Naive thymus-derived CD8-positive, alpha-beta T cell (primary cell): ENCODE data around the gene RALGAPB. TPM values are rescaled to one million over a fixed set of nuclear protein-coding genes. Genes with fewer than 3 reads are reported as not detected.
A peak's percentile ranks its signal among the peaks of the same experiment; 100 is the strongest.
"Not testable (repeated sequence)": the region's sequence is repeated elsewhere in the genome, so short reads cannot be mapped to it uniquely, and the experiment has no call there.

Experiments
- ATAC-seq, 2 donors: fragments of 150-1000 bp; cut with Tn5 transposase in 1 of 2; sonication (Bioruptor Pico), chemical (Tn5 transposase) in 1 of 2; 1 replicate in 1 of 2; 2 replicates in 1 of 2; pipeline ENCODE4 v1.10.0; 2021; ENCODE audit warnings: mild to moderate bottlenecking in 2 of 2, moderate library complexity in 2 of 2
- POLR2A ChIA-PET: fragments of 350-600 bp; sonication (Branson Sonifier 250); formaldehyde crosslinking; loops from one replicate; lab custom pipeline; 2021; ENCODE audit warnings: antibody characterized with exemption; lab: Charles Lee
- DNase-seq, 10 donors: peaks; one replicate each; pipeline versions ENCODE4 v3.0.0 to v3.0.0-alpha.2; 2020 to 2022
- H3K27ac Mint-ChIP-seq, 10 donors: one replicate each; pipeline ENCODE4 v1.8.0; 2020 to 2022; ENCODE audit warnings: mild to moderate bottlenecking in 10 of 10, mixed read lengths in 10 of 10, moderate library complexity in 4 of 10, inconsistent platforms in 1 of 10
- H3K27me3 Mint-ChIP-seq, 5 donors: one replicate each; pipeline ENCODE4 v1.8.0; 2021 to 2022; ENCODE audit warnings: mixed read lengths in 5 of 5
- H3K36me3 Mint-ChIP-seq, 3 donors: one replicate each; pipeline ENCODE4 v1.8.0; 2020 to 2022; ENCODE audit warnings: mixed read lengths in 3 of 3, mild to moderate bottlenecking in 2 of 3, inconsistent platforms in 1 of 3
- H3K4me1 Mint-ChIP-seq, 4 donors: one replicate each; pipeline ENCODE4 v1.8.0; 2021 to 2022; ENCODE audit warnings: mixed read lengths in 4 of 4
- H3K4me3 Mint-ChIP-seq, 10 donors: one replicate each; pipeline ENCODE4 v1.8.0; 2020 to 2022; ENCODE audit warnings: mild to moderate bottlenecking in 10 of 10, mixed read lengths in 10 of 10, moderate library complexity in 6 of 10, inconsistent platforms in 1 of 10
- H3K9me3 Mint-ChIP-seq, 9 donors: one replicate each; pipeline ENCODE4 v1.8.0; 2020 to 2022; ENCODE audit warnings: mixed read lengths in 9 of 9, mild to moderate bottlenecking in 3 of 9, inconsistent platforms in 1 of 9, moderate library complexity in 1 of 9
- polyA plus RNA-seq, 3 donors: library from polyadenylated mRNA; unstranded; fragments of 300-500 nt; fragmentation: Illumina TruSeq; gene quantifications; one replicate each; pipeline ENCODE4 v1.2.3, GENCODE V29; 2021
- total RNA-seq, 8 experiments: library from RNA in 2 of 8; stranded (reverse) in 2 of 8; gene quantifications; one replicate each; pipeline ENCODE4 v1.2.3 and lab custom pipeline; 2021 to 2026

RALGAPB gene
- total and polyA plus RNA-seq, 5 experiments from 2014 or later = 8.8 to 56.2 (median 13.8) TPM

DNA sequence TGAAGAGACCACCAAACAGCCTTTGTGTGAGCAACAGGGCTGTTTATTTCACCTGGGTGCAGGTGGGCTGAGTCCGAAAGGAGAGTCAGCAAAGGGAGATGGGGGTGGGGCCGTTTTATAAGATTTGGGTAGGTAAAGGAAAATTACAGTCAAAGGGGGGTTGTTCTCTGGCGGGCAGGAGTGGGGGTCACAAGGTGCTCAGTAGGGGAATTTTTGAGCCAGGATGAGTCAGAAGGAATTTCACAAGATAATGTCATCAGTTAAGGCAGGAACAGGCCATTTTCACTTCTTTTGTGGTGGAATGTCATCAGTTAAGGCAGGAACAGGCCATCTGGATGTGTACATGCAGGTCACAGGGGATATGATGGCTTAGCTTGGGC is 119.8 kb downstream of the RALGAPB start:
- H3K27ac Mint-ChIP-seq, H3K36me3 Mint-ChIP-seq, POLR2A ChIA-PET, ATAC-seq, DNase-seq, H3K4me1 Mint-ChIP-seq, H3K9me3 Mint-ChIP-seq, H3K4me3 Mint-ChIP-seq: not testable (repeated sequence)
- H3K27me3 Mint-ChIP-seq = peaks cover 0 to 23% (median 11%) of the 10 kb centered on the region in 5 donors

DNA sequence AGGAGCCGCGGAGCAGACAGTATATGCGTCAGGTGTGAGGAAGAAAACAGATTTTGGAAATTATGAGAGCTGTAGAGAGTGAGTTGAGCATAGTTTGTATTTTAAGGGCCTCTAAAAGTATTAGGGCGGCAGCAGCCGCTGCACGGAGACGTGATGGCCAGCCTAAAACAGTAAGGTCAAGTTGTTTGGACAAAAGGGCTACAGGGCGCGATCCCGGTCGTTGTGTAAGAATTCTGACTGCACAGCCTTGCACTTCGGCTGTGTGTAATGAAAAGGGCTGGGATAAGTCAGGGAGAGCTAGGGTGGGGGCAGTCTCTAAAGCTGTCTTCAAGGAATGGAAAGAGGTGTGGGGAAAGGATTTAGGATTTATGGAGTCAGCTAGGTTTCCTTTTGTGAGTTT is 121.6 kb downstream of the RALGAPB start:
- H3K36me3 Mint-ChIP-seq, POLR2A ChIA-PET, H3K4me3 Mint-ChIP-seq, H3K27ac Mint-ChIP-seq, ATAC-seq, DNase-seq, H3K4me1 Mint-ChIP-seq, H3K9me3 Mint-ChIP-seq: not testable (repeated sequence)
- peaks cover 2 to 27% (median 18%) of the 10 kb centered on the region in 5 donors for H3K27me3 Mint-ChIP-seq

DNA sequence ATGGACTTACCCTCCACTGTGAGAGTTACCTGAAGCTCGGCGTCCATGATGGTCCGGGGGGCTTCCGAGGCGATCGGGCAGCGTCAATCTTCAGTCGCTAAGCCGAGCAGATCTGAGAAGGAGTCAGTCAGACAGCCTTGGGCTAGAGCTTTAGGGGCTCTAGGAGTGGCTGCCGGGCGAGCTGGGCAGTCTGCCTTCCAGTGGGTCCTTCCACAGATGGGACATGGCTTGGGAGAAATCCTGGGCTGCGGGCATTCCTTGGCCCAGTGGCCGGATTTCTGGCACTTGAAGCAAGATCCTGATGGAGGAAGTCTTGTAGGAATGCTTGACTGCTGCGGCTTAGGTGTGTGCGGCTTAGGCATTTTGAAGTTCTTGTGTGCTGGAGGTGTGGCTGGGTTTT is 123.2 kb downstream of the RALGAPB start:
- H3K36me3 Mint-ChIP-seq, H3K4me1 Mint-ChIP-seq, DNase-seq, H3K9me3 Mint-ChIP-seq, H3K27ac Mint-ChIP-seq, ATAC-seq, H3K4me3 Mint-ChIP-seq, POLR2A ChIA-PET: not testable (repeated sequence)
- peaks cover 6 to 38% (median 23%) of the 10 kb centered on the region in 5 donors for H3K27me3 Mint-ChIP-seq

DNA sequence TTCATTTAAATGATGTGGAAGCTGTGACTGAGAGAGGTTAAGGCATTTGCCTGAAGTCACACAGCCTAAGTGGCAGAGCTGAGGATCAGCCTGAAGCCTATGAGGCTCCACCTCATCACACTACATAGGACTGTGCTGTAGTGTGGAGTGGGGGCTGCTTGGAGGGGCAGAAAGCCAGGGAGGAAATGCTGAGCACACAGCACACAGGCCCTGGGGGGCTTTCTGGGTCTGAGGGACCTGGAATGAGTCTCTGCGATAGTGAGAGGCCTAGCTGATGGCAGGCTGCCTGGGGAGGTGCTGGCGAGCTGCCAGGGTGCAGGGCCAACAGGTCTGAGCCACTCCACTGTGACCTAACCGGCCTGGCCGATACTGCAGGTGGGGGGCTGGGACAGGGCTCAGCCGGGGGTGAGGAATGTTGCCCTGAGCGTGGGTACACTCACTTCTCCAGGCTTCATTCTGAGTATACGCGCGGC is 126.8 kb downstream of the RALGAPB start:
- POLR2A ChIA-PET = no interaction called here
- peaks cover 22 to 68% (median 47%) of the 10 kb centered on the region in 5 donors for H3K27me3 Mint-ChIP-seq
- no peaks in the 10 kb centered on the region for H3K36me3 Mint-ChIP-seq

DNA sequence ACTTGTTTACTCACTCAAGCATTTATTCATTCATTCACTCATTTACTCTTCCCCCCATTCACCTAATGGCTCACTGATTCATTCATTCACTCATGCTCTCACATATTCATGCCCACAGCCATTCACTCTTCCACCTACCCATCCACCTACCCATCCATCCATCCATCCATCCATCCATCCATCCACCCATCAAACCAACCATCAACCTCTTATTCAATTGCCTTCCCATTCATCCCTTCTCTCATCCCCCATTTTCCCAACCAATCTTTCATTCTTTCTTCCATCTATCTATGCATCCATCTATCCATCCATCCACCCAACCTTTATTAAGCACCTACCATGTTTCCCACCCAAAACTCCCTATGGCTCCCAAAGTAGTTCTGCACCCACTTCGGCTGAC is 127.4 kb downstream of the RALGAPB start:
- no peaks in the 10 kb centered on the region for H3K9me3 Mint-ChIP-seq
- no peak overlapping the region for H3K4me3 Mint-ChIP-seq
- H3K27ac Mint-ChIP-seq = peak overlapping the region in 1 of 10 donors; percentile 20
- ATAC-seq (no peak), DNase-seq (no peak)
- H3K27me3 Mint-ChIP-seq = peaks cover 24 to 74% (median 51%) of the 10 kb centered on the region in 5 donors
- POLR2A ChIA-PET = no interaction called here
- H3K36me3 Mint-ChIP-seq = no peaks in the 10 kb centered on the region
- H3K4me1 Mint-ChIP-seq = peaks cover 0 to 9% (median 7%) of the 10 kb centered on the region in 4 donors

More for the DNA sequence above, 126.8 kb downstream of the RALGAPB start:
- peaks cover 0 to 9% (median 7%) of the 10 kb centered on the region in 4 donors for H3K4me1 Mint-ChIP-seq
- ATAC-seq (no peak), DNase-seq (no peak)
- H3K27ac Mint-ChIP-seq = no peak overlapping the region
- H3K4me3 Mint-ChIP-seq = no peak overlapping the region
- no peaks in the 10 kb centered on the region for H3K9me3 Mint-ChIP-seq

DNA sequence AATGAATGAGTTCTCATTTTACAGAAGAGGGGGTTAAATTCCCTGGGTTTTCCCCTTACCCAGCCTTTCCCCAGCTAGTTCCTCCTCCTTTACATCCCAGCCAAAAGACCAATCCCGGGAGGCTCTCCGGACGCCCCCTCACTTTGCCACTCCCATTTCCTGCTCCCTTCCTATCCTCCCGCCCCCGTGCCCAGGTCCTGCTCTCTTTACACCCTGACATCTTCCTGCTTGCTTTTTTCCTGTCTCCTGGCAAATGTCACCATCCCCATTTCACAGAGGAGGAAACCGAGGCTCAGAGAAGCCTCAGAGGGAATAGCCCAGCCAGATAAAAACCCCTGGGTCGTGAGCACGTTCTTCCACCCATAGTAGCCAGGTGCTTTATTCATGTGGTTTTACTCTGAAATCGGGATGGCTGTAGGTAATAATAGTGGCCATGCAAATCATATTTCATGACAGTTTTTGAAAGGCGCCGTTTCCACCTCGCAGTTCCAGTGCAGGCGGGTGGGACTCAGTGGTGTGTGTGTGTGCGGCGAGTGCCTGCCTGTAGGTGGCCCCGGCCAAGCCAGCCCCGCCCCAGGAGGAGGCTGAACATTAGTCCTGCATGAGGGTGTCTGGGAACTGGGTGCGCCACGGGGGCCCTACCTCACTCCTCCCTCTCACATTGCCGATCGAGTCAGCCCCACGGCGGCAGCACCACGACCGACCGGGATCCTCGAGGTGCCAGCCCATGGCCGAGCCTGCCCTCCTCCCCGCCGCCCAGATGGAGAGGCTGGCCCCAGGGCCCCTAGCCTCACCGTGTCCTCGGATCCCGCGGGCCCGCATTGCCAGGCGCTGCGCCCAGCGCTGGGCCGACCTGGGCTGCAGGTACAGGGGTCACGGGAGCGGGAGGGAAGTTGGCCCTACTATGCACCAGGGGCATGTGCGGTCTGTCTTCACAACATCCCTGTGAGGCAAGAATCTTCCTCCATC is 128.9 kb downstream of the RALGAPB start, which contains the start of gene ARHGAP40:
ARHGAP40 (plus strand) TSS at position 594 of the 969 bp plus-strand sequence.
- Mint-ChIP-seq H3K4me3 (peak within 1 kb of the TSS in 5 of 10 donors; percentile 2 to 44 (median 32)), H3K9me3 (no peaks in the 10 kb centered on the region), H3K27me3 (peaks cover 29 to 77% (median 54%) of the 10 kb centered on the region in 5 donors), H3K4me1 (peaks cover 0 to 9% (median 7%) of the 10 kb centered on the region in 4 donors), H3K36me3 (no peaks in the 10 kb centered on the region), H3K27ac (peak within 1 kb of the TSS in 2 of 10 donors; percentile 3 to 65)
- DNase-seq = peak in 1 of 10 donors; percentile 18
- ATAC-seq = peak; percentile 57 to 76
- POLR2A ChIA-PET = no interaction called here

DNA sequence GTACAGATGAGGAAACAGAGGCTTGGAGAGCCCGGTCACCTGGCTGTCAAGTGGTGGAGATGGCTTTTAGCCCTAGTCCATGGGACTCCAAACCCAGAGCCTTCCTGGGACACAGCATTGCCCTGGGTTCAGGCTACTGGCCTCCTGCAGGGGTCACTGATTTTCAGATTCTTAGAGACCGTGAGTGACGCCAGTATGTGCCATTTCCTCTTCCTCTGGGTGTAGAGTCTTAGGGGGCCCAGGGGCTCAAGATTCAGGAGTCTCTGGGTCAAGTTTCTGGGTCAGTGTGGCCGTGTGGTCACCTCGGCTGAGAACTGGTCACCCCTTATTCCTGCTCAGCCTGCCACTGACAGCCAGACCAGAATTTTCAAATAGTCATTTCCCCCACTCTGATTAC is 129.5 kb downstream of the RALGAPB start:
- DNase-seq (no peak), ATAC-seq (no peak)
- no peak overlapping the region for H3K27ac Mint-ChIP-seq
- POLR2A ChIA-PET = no interaction called here
- H3K4me3 Mint-ChIP-seq = peak overlapping the region in 2 of 10 donors; percentile 6 to 34
- H3K4me1 Mint-ChIP-seq = peaks cover 0 to 9% (median 7%) of the 10 kb centered on the region in 4 donors
- H3K9me3 Mint-ChIP-seq = no peaks in the 10 kb centered on the region
- H3K36me3 Mint-ChIP-seq = no peaks in the 10 kb centered on the region
- peaks cover 29 to 71% (median 50%) of the 10 kb centered on the region in 5 donors for H3K27me3 Mint-ChIP-seq

DNA sequence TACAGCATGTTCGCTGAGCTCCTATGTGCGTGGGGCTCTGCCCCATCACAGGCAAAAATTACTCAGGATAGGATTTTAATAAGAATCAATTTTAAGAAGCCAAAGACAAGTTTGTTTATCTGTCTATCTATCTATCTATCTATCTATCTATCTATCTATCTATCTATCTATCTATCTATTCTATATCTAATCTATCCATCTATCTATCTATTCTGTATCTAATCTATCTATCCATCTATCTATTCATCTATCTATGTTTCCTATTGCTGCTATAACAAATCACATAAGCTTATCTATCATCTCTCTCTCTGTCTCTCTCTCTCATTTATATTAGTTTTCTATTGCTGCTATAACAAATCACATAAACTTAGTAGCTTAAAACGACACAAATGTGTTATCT is 130.6 kb downstream of the RALGAPB start:
- Mint-ChIP-seq H3K9me3 (peaks cover 0 to 3% (median 0%) of the 10 kb centered on the region in 9 donors), H3K36me3 (no peaks in the 10 kb centered on the region), H3K4me3 (no peak overlapping the region), H3K27me3 (peaks cover 32 to 71% (median 49%) of the 10 kb centered on the region in 5 donors), H3K27ac (no peak overlapping the region), H3K4me1 (peaks cover 0 to 9% (median 6%) of the 10 kb centered on the region in 4 donors)
- DNase-seq = no peak
- no peak for ATAC-seq
- POLR2A ChIA-PET = no interaction called here

DNA sequence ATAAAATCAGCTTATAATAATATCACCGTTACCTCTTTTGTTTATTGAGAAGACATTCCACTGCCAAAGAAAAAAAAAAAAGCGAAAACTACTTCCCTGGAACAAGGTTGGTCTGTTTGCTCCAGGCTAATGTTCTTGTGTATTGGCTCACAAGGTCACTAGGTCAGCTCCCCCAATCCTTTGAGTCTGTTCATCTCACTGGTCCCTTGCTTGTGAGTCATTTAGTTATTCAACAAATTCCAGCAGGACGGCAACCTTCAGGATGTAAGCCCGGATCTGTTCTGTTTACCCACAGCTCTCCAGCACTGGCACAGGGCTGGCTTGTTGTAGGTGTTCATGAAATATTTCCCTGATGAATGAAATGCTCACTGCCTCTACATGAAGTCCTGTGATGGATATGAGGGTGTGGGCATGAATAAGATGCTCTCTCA is 132.2 kb downstream of the RALGAPB start:
- Mint-ChIP-seq H3K9me3 (peaks cover 0 to 3% (median 0%) of the 10 kb centered on the region in 9 donors), H3K4me3 (no peak overlapping the region), H3K4me1 (peaks cover 0 to 9% (median 6%) of the 10 kb centered on the region in 4 donors), H3K27me3 (peaks cover 32 to 73% (median 45%) of the 10 kb centered on the region in 5 donors), H3K27ac (no peak overlapping the region), H3K36me3 (no peaks in the 10 kb centered on the region)
- no peak for DNase-seq
- ATAC-seq = no peak
- POLR2A ChIA-PET = no interaction called here

DNA sequence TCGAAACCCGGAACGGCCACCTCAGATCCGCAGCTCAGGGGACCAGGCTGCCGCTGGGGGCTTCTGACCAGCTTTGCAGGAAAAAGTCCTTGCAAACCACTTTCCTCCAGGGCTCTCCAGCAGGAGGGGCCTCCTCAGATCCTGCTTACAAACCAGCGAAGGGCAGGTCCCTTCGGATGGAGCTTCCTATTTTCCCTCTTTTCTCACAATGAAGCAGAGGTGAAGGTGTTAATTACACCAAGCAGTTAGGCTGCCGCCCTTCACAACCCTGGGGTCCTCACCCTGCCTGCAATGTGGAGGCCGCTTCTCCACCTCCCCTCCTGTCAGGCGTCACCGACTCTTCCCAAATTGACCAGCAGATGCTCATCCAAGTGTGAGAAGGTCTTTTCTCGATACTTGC is 134.7 kb downstream of the RALGAPB start:
- H3K27me3 Mint-ChIP-seq = peaks cover 26 to 53% (median 30%) of the 10 kb centered on the region in 5 donors

DNA sequence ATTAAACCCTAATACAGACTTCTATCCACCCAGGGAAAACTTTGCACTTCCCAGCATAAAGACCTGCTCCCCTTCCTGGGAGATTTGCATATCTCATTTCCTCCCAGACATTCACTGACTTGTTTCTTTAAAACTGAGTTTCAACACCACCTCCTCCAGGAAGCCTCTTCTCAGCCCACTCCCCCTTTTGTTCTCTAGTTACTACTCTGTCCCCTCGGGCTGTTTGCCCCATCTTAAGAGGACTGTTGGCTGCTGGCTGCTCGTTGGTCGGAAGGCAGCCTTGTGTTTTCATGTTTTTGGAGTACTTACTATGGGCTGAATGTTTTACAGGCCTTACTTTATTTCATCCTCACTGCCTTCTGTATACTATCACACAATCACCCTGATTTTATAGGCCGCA is 135.5 kb downstream of the RALGAPB start:
- Mint-ChIP-seq H3K9me3 (peaks cover 0 to 3% (median 0%) of the 10 kb centered on the region in 9 donors), H3K27ac (no peak overlapping the region), H3K4me1 (no peaks in the 10 kb centered on the region), H3K4me3 (no peak overlapping the region), H3K36me3 (no peaks in the 10 kb centered on the region), H3K27me3 (peaks cover 26 to 53% (median 30%) of the 10 kb centered on the region in 5 donors)
- no peak for ATAC-seq
- no peak for DNase-seq
- POLR2A ChIA-PET = no interaction called here

More for the DNA sequence above, 134.7 kb downstream of the RALGAPB start:
- Mint-ChIP-seq H3K4me3 (no peak overlapping the region), H3K36me3 (no peaks in the 10 kb centered on the region), H3K4me1 (peaks cover 0 to under 1% (median 0%) of the 10 kb centered on the region in 4 donors), H3K9me3 (peaks cover 0 to 3% (median 0%) of the 10 kb centered on the region in 9 donors), H3K27ac (no peak overlapping the region)
- POLR2A ChIA-PET = no interaction called here
- ATAC-seq (no peak), DNase-seq (no peak)

DNA sequence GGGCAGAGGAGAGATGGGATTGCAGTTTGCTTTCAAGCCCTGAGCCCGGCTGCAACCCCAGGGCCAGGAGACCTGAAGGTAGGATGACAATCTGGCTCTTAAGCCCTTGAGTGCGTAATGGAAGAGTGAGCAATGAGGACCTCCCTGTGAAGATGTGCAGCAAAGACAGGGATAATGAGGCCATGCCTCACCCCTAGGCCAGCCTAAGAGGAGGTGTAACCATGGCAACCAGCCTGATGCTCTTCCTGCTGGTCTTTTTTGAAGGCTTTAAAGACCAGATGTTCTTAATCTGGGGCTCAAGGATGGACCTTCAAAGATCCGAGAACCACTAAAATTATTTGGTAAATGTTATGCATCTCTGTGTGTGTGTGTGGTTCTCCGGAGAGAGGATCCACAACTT is 137.2 kb downstream of the RALGAPB start:
- H3K4me3 Mint-ChIP-seq = no peak overlapping the region
- POLR2A ChIA-PET = interaction anchor here (0.5 kb wide), 1 partner anchor 235 kb away, joined by 3 read pairs; no protein-coding TSS in a partner anchor
- no peaks in the 10 kb centered on the region for H3K4me1 Mint-ChIP-seq
- peaks cover 0 to 3% (median 0%) of the 10 kb centered on the region in 9 donors for H3K9me3 Mint-ChIP-seq
- peaks cover 20 to 37% (median 27%) of the 10 kb centered on the region in 5 donors for H3K27me3 Mint-ChIP-seq
- no peaks in the 10 kb centered on the region for H3K36me3 Mint-ChIP-seq
- no peak overlapping the region for H3K27ac Mint-ChIP-seq
- no peak for DNase-seq
- ATAC-seq = no peak

DNA sequence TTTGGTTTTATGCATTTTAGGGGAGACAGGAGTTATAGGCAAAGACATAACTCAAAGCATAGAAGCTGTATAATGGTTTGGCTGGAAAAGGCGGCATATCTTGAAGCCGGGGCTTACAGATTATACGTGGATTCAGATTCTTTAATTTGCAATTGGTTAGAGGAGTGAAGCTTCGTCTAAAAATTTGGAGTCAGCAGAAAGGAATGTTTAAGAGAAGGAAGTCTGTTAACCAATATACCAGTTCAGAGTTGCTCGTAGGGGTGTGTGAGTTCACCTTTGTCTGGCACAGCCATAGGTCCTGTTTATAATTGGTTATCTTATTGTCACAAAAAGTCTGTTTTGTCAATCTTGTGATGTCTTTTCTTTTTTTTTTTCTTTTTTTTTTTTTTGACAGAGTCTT is 137.9 kb downstream of the RALGAPB start:
- peaks cover 13 to 31% (median 23%) of the 10 kb centered on the region in 5 donors for H3K27me3 Mint-ChIP-seq
- DNase-seq (no peak), ATAC-seq (no peak)
- no peak overlapping the region for H3K4me3 Mint-ChIP-seq
- H3K27ac Mint-ChIP-seq = no peak overlapping the region
- POLR2A ChIA-PET = no interaction called here
- H3K9me3 Mint-ChIP-seq = peaks cover 0 to 3% (median 0%) of the 10 kb centered on the region in 9 donors
- no peaks in the 10 kb centered on the region for H3K36me3 Mint-ChIP-seq
- no peaks in the 10 kb centered on the region for H3K4me1 Mint-ChIP-seq
